ENCODE measurements around the gene SNIP1. TPM values are rescaled to one million over a fixed set of nuclear protein-coding genes. Genes with fewer than 3 reads are reported as not detected.

SNIP1 gene
- total RNA-seq, 1 experiment from 2014 or later = 21.0 TPM

DNA sequence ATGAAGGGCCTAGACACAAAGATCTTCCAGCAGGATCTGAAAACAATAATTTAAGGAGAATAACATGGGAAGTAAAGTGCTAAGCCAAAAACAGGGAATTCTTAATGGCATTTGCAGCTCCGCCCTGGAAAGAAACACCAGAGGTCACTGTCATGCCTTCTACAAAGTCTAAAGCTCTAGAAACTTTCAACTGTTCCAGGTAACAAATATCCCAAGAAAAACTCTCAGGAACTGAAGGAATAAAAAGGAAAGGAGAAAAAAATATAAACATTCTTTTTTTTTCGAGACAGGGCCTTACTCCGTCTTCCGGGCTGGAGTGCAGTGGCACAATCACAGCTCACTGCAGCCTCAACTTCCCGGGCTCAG, 66.5 kb downstream of the SNIP1 start:
- intact Hi-C loops (cut with micrococcal nuclease; ENCODE audit: unreplicated experiment) = loop anchor here (1.0 to 2.0 kb wide), 2 partner anchors 17 to 32 kb away; no protein-coding TSS in a partner anchor
- BruUV-seq (replicated peaks) = no TSS peak
- Mint-ChIP-seq H3K4me1 (ENCODE audit: low read depth, unreplicated experiment) (peaks cover 28% of the 10 kb centered on the region), H3K4me3 (ENCODE audit: low read depth, unreplicated experiment) (no peak overlapping the region), H3K27me3 (ENCODE audit: unreplicated experiment) (no peaks in the 10 kb centered on the region), H3K27ac (ENCODE audit: unreplicated experiment) (peak overlapping the region; percentile 70), H3K9me3 (ENCODE audit: low read depth, unreplicated experiment) (no peaks in the 10 kb centered on the region), H3K36me3 (ENCODE audit: insufficient read depth, unreplicated experiment) (peaks cover 62% of the 10 kb centered on the region)
- TF ChIP-seq, protein P1, sequence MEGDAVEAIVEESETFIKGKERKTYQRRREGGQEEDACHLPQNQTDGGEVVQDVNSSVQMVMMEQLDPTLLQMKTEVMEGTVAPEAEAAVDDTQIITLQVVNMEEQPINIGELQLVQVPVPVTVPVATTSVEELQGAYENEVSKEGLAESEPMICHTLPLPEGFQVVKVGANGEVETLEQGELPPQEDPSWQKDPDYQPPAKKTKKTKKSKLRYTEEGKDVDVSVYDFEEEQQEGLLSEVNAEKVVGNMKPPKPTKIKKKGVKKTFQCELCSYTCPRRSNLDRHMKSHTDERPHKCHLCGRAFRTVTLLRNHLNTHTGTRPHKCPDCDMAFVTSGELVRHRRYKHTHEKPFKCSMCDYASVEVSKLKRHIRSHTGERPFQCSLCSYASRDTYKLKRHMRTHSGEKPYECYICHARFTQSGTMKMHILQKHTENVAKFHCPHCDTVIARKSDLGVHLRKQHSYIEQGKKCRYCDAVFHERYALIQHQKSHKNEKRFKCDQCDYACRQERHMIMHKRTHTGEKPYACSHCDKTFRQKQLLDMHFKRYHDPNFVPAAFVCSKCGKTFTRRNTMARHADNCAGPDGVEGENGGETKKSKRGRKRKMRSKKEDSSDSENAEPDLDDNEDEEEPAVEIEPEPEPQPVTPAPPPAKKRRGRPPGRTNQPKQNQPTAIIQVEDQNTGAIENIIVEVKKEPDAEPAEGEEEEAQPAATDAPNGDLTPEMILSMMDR (IDR thresholded peaks at IDR 0.05; ENCODE audit: unreplicated experiment) = no peak
- CTCF ChIA-PET = interaction anchor here (0.7 to 3.1 kb wide), 9 partner anchors 9 to 197 kb away, joined by 3 to 36 read pairs (median 11); partner anchors contain the start of genes MEAF6 and ZC3H12A
- no peak for DNase-seq

DNA sequence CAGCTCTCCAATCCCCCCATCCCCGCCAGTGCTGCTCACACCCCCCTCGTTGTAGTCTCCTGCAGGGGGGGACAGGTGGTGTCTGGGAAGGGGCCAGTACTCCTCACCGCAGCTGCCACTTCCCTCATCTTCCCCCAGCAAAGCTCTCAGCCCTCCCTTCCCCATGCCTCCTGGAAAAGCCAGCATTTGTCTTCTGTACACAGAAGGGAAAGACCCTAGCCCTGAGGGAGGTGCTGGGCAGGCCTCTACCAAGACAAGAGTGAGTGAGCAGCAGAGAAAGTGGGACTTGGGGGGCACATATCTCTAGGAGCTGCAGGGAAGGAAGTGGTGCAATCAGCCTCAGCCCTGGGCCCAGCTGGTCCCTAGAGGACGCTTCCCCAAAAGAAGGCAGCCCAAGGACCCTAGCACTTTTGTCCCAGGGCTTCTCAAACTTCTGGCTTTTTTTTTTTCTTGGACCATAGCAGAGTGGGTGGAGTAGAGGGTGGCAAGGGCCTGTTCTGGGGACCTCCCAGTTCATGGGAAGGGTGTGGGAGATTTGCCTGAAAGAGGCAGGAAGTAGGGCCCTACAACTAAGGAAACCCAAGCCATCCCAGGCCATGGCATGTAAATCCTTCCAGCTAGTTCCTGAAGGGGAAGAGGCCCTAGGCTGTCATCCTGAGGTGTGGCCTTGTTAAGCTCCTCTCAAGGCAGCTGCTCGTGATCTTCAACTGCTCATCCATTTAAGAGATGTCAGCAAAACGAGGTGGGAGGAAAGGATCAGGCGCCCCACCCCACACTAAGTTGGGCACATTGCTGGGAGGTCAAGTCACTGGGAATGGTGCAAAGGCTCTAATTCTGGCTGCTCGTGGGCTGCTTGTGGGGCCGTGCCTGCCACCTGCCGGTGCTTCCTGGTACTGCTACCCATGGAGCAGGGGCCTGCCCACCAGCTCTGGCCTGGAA, 67.1 kb downstream of the SNIP1 start:
- TF ChIP-seq, protein P1 (IDR thresholded peaks at IDR 0.05; ENCODE audit: unreplicated experiment) = peak; percentile 98
- no TSS peak for BruUV-seq (replicated peaks)
- CTCF ChIA-PET = interaction anchor here (0.7 to 3.1 kb wide), 10 partner anchors 9 to 197 kb away, joined by 3 to 36 read pairs (median 8); partner anchors contain the start of genes MEAF6 and ZC3H12A
- Mint-ChIP-seq H3K4me1 (ENCODE audit: low read depth, unreplicated experiment) (peaks cover 34% of the 10 kb centered on the region), H3K27me3 (ENCODE audit: unreplicated experiment) (no peaks in the 10 kb centered on the region), H3K36me3 (ENCODE audit: insufficient read depth, unreplicated experiment) (peaks cover 68% of the 10 kb centered on the region), H3K9me3 (ENCODE audit: low read depth, unreplicated experiment) (no peaks in the 10 kb centered on the region), H3K27ac (ENCODE audit: unreplicated experiment) (peak overlapping the region; percentile 70), H3K4me3 (ENCODE audit: low read depth, unreplicated experiment) (no peak overlapping the region)
- intact Hi-C loops (cut with micrococcal nuclease; ENCODE audit: unreplicated experiment) = loop anchor here (1.0 to 2.0 kb wide), 2 partner anchors 16 to 32 kb away; no protein-coding TSS in a partner anchor
- peak; percentile 88 for DNase-seq

DNA sequence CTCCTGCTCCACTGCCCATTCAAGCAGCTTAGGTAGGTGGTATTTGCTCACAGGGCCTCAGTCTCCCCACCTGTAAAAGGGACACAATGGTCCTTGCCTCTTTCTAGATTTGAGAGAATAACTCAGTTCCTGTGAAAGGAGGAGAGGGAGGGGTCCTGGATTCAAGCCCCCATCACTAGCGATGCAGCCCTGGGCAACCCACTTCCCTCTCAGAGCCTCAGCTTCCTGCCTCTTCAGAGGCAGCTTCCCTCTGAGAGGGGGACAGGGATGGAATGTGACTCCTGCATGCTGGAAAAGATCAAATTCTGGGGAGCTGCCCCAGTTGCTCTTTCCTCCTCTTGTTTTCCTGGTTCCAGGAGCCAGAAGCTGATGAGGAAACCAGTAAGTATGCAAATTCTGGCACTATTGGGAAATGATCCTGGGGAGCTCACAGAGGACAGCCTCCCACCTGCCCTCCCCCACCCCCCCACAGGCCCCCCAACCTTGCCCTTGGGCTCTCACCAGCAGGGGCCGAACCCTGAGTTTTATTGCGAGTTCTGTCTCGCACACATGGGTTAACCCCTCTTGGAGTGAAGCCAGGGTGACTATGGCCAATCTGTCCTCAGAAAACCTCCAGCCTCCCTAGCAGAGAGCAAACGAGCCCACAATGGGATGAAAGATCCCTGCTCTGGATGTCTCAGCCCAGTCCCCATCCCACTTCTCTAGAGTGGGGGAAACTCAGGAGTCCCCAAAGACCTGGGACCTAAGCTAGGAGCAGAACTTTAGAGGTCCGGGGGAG, 68.0 kb downstream of the SNIP1 start:
- H3K9me3 Mint-ChIP-seq (ENCODE audit: low read depth, unreplicated experiment) = no peaks in the 10 kb centered on the region
- H3K27me3 Mint-ChIP-seq (ENCODE audit: unreplicated experiment) = no peaks in the 10 kb centered on the region
- intact Hi-C loops (cut with micrococcal nuclease; ENCODE audit: unreplicated experiment) = loop anchor here (2.0 kb wide), 1 partner anchor 15 kb away; no protein-coding TSS in a partner anchor
- H3K27ac Mint-ChIP-seq (ENCODE audit: unreplicated experiment) = peak overlapping the region; percentile 70
- H3K4me1 Mint-ChIP-seq (ENCODE audit: low read depth, unreplicated experiment) = peaks cover 40% of the 10 kb centered on the region
- DNase-seq = peak; percentile 27
- CTCF ChIA-PET = interaction anchor here (0.6 to 3.1 kb wide), 5 partner anchors 9 to 31 kb away, joined by 3 to 36 read pairs (median 11); partner anchors contain the start of genes MEAF6 and ZC3H12A
- no TSS peak for BruUV-seq (replicated peaks)
- H3K4me3 Mint-ChIP-seq (ENCODE audit: low read depth, unreplicated experiment) = peak overlapping the region; percentile 5
- peaks cover 77% of the 10 kb centered on the region for H3K36me3 Mint-ChIP-seq (ENCODE audit: insufficient read depth, unreplicated experiment)
- TF ChIP-seq, protein P1 (IDR thresholded peaks at IDR 0.05; ENCODE audit: unreplicated experiment) = no peak

Small RNA genes lying within 50 kb of the gene (microRNA-seq; reads per million reads assigned to microRNA genes)
- gene MIR5581 = 1.1 reads per million

Other genes starting within 250 kb of the SNIP1 start
- 64.4 and 94.1 TPM in 2 replicates for gene ZC3H12A, start 79.7 kb downstream of the SNIP1 start, total RNA-seq (2022)
- 60.1 and 70.8 TPM in 2 replicates for gene MEAF6, start 39.5 kb downstream of the SNIP1 start, total RNA-seq (2022)
- 4.8 and 5.2 TPM in 2 replicates for gene DNALI1, start 2.6 kb upstream of the SNIP1 start, total RNA-seq (2022)
- gene GNL2, start 41.6 kb upstream of the SNIP1 start, total RNA-seq (2022) = 74.7 and 75.0 TPM in 2 replicates
- gene RSPO1, start 80.6 kb upstream of the SNIP1 start, total RNA-seq (2022) = not detected in 2 replicates
- 33.2 and 34.5 TPM in 2 replicates for gene CDCA8, start 138.2 kb upstream of the SNIP1 start, total RNA-seq (2022)
- 7.8 and 10.7 TPM in 2 replicates for gene EPHA10, start 210.8 kb upstream of the SNIP1 start, total RNA-seq (2022)
- 28.1 and 28.6 TPM in 2 replicates for gene MANEAL, start 239.6 kb upstream of the SNIP1 start, total RNA-seq (2022)

Data from Calu3 (cell line).